K562 (cell line): ENCODE results near the gene HAND2. TPM values are rescaled to one million over a fixed set of nuclear protein-coding genes. Genes with fewer than 3 reads are reported as not detected.
A peak's percentile ranks its signal among the peaks of the same experiment; 100 is the strongest.

ENCODE experiments used
- CBFA2T3 ChIP-seq: fragments of 450-650 bp; IDR thresholded peaks from 2 replicates; pipeline ENCODE4 v1.6.1; 2017
- CC2D1A ChIP-seq: fragments of 450-650 bp; IDR thresholded peaks from 2 replicates; pipeline ENCODE4 v1.6.1; 2017; ENCODE audit warnings: mild to moderate bottlenecking
- FOXP1 ChIP-seq: sonication (generic); formaldehyde crosslinking; IDR thresholded peaks from 2 replicates; pipeline ENCODE4 v1.8.0; 2022; ENCODE audit warnings: mild to moderate bottlenecking, missing genetic modification reagents
- GABPA ChIP-seq: fragments of 200-800 bp; sonication (Bioruptor generic); conservative IDR thresholded peaks from 2 replicates; pipeline ENCODE4 v1.6.1; 2016; ENCODE audit warnings: low read depth, missing genetic modification characterization, missing compliant biosample characterization
- MTA1 ChIP-seq: fragments of 450-650 bp; IDR thresholded peaks from 2 replicates; pipeline ENCODE4 v1.6.1; 2017; ENCODE audit warnings: borderline replicate concordance
- PPARD ChIP-seq: fragments of 250-450 bp; sonication (Bioruptor Pico); IDR thresholded peaks from 2 replicates; pipeline ENCODE4 v1.8.0; 2022; ENCODE audit warnings: inconsistent platforms, mild to moderate bottlenecking, moderate library complexity
- SETDB1 ChIP-seq: IDR thresholded peaks from one replicate; pipeline ENCODE4 v1.6.1; 2012; ENCODE audit warnings: low read length, control low read depth, inconsistent platforms
- STAT5A ChIP-seq: IDR thresholded peaks from 2 replicates; pipeline ENCODE4 v1.6.1; 2012; ENCODE audit warnings: low read length, inconsistent platforms, borderline replicate concordance
- TAF9B ChIP-seq: fragments of 450-650 bp; IDR thresholded peaks from 2 replicates; pipeline ENCODE4 v1.6.1; 2018; ENCODE audit warnings: mild to moderate bottlenecking; ENCODE audit not compliant: partially characterized antibody
- polyA plus RNA-seq, 8 experiments: library from polyadenylated mRNA; depleted of rRNA in 4 of 8; stranded (reverse) in 5 of 8; unstranded in 3 of 8; fragments of >200 nt; fragmentation: Nextera tagmentation in 2 of 8; fragmentation: Illumina TruSeq in 1 of 8; extraction: Ambion mirVana in 2 of 8; extraction: Trizol in 1 of 8; gene quantifications; 2 replicates each; pipeline versions ENCODE4 v1.2.1 to v1.2.3, GENCODE V29; 2011 to 2014; ENCODE audit warnings: inconsistent platforms in 1 of 8, missing spikeins in 1 of 8
- total RNA-seq, 7 experiments: library from RNA; depleted of rRNA in 6 of 7; stranded (reverse); fragments of >200 nt in 6 of 7; fragmentation: Illumina TruSeq in 2 of 7; extraction: Trizol in 2 of 7; gene quantifications; 2 replicates each; pipeline versions ENCODE4 v1.2.1 to v1.2.3, GENCODE V29; 2011 to 2021; ENCODE audit warnings: low replicate concordance in 1 of 7
- TF ChIP-seq, protein P1 (sequence below): fragments of 450-650 bp; IDR thresholded peaks from 2 replicates; pipeline ENCODE4 v1.6.1; 2016; ENCODE audit warnings: mild to moderate bottlenecking, moderate library complexity
- TF ChIP-seq, protein P2 (sequence below): fragments of 250-450 bp; sonication (Bioruptor Pico); IDR thresholded peaks from 2 replicates; pipeline ENCODE4 v1.5.0; 2021; ENCODE audit warnings: mild to moderate bottlenecking, borderline replicate concordance
- TF ChIP-seq, protein P3 (sequence below): fragments of 450-650 bp; conservative IDR thresholded peaks from 2 replicates; pipeline ENCODE4 v1.6.1; 2016; ENCODE audit warnings: missing genetic modification characterization, low read depth, mild to moderate bottlenecking, missing compliant biosample characterization, moderate library complexity

HAND2 gene
- total and polyA plus RNA-seq, 9 of the 15 experiments (the other 6 are each of a cell fraction or from before 2014, with no cell fraction given) = 1.7 to 12.8 (median 4.9) TPM

DNA sequence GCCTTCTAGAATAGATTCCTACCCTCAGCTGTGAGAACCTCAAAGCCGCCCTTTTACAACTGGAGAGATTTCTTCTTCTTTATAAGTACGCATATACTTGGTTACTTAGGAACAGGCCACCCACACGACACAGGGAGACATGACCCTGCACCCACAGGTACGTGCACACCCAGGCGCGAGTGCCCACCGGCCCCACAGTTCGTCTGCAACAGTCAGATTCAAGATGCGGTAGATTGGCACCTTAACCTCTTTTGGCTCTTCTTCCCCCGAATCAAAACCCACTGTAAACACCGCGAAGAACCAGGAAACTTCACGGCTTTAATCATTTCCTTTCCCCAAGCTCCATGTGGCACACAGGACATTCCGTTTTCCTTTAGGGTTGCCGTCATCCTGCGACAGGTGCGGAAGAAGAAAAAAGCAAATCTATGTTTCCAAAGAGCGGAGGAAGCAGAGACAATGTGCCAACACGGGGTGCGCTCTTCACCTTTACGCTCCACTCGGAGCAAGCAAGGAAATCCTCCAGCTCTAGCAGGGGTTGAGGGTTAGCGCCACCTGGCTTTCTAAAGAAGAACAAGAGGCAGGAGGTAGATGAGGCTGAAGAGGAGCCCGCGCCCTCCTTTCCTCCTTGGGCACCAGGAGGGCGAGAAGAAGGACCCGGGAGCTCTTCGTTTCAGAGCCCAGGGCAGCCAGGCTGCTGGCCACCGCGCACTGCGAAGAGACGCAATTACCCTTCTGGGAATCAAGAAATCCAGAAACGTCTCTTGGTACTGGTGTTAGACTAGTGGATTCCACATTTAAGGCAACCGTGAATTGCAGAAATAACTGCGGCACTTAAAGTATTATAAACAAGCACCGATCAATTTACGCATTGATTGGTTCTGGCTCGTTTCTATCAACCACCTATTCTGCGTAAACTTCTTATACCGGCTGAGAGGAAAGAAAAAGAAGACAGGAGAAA lies 35.7 kb downstream of the HAND2 start (continued):
- TF ChIP-seq, protein P1, sequence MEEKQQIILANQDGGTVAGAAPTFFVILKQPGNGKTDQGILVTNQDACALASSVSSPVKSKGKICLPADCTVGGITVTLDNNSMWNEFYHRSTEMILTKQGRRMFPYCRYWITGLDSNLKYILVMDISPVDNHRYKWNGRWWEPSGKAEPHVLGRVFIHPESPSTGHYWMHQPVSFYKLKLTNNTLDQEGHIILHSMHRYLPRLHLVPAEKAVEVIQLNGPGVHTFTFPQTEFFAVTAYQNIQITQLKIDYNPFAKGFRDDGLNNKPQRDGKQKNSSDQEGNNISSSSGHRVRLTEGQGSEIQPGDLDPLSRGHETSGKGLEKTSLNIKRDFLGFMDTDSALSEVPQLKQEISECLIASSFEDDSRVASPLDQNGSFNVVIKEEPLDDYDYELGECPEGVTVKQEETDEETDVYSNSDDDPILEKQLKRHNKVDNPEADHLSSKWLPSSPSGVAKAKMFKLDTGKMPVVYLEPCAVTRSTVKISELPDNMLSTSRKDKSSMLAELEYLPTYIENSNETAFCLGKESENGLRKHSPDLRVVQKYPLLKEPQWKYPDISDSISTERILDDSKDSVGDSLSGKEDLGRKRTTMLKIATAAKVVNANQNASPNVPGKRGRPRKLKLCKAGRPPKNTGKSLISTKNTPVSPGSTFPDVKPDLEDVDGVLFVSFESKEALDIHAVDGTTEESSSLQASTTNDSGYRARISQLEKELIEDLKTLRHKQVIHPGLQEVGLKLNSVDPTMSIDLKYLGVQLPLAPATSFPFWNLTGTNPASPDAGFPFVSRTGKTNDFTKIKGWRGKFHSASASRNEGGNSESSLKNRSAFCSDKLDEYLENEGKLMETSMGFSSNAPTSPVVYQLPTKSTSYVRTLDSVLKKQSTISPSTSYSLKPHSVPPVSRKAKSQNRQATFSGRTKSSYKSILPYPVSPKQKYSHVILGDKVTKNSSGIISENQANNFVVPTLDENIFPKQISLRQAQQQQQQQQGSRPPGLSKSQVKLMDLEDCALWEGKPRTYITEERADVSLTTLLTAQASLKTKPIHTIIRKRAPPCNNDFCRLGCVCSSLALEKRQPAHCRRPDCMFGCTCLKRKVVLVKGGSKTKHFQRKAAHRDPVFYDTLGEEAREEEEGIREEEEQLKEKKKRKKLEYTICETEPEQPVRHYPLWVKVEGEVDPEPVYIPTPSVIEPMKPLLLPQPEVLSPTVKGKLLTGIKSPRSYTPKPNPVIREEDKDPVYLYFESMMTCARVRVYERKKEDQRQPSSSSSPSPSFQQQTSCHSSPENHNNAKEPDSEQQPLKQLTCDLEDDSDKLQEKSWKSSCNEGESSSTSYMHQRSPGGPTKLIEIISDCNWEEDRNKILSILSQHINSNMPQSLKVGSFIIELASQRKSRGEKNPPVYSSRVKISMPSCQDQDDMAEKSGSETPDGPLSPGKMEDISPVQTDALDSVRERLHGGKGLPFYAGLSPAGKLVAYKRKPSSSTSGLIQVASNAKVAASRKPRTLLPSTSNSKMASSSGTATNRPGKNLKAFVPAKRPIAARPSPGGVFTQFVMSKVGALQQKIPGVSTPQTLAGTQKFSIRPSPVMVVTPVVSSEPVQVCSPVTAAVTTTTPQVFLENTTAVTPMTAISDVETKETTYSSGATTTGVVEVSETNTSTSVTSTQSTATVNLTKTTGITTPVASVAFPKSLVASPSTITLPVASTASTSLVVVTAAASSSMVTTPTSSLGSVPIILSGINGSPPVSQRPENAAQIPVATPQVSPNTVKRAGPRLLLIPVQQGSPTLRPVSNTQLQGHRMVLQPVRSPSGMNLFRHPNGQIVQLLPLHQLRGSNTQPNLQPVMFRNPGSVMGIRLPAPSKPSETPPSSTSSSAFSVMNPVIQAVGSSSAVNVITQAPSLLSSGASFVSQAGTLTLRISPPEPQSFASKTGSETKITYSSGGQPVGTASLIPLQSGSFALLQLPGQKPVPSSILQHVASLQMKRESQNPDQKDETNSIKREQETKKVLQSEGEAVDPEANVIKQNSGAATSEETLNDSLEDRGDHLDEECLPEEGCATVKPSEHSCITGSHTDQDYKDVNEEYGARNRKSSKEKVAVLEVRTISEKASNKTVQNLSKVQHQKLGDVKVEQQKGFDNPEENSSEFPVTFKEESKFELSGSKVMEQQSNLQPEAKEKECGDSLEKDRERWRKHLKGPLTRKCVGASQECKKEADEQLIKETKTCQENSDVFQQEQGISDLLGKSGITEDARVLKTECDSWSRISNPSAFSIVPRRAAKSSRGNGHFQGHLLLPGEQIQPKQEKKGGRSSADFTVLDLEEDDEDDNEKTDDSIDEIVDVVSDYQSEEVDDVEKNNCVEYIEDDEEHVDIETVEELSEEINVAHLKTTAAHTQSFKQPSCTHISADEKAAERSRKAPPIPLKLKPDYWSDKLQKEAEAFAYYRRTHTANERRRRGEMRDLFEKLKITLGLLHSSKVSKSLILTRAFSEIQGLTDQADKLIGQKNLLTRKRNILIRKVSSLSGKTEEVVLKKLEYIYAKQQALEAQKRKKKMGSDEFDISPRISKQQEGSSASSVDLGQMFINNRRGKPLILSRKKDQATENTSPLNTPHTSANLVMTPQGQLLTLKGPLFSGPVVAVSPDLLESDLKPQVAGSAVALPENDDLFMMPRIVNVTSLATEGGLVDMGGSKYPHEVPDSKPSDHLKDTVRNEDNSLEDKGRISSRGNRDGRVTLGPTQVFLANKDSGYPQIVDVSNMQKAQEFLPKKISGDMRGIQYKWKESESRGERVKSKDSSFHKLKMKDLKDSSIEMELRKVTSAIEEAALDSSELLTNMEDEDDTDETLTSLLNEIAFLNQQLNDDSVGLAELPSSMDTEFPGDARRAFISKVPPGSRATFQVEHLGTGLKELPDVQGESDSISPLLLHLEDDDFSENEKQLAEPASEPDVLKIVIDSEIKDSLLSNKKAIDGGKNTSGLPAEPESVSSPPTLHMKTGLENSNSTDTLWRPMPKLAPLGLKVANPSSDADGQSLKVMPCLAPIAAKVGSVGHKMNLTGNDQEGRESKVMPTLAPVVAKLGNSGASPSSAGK = peak; percentile 44
- TF ChIP-seq STAT5A (no peak), PPARD (CRISPR knock-in tag) (no peak), GABPA (no peak), CBFA2T3 (no peak), TAF9B (no peak), CC2D1A (0 out of 2 replicates have a peak, but pooled peaks have one; percentile 37), MTA1 (no peak), FOXP1 (no peak), SETDB1 (no peak)
- TF ChIP-seq, protein P2, sequence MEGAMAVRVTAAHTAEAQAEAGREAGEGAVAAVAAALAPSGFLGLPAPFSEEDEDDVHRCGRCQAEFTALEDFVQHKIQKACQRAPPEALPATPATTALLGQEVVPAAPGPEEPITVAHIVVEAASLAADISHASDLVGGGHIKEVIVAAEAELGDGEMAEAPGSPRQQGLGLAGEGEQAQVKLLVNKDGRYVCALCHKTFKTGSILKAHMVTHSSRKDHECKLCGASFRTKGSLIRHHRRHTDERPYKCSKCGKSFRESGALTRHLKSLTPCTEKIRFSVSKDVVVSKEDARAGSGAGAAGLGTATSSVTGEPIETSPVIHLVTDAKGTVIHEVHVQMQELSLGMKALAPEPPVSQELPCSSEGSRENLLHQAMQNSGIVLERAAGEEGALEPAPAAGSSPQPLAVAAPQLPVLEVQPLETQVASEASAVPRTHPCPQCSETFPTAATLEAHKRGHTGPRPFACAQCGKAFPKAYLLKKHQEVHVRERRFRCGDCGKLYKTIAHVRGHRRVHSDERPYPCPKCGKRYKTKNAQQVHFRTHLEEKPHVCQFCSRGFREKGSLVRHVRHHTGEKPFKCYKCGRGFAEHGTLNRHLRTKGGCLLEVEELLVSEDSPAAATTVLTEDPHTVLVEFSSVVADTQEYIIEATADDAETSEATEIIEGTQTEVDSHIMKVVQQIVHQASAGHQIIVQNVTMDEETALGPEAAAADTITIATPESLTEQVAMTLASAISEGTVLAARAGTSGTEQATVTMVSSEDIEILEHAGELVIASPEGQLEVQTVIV (CRISPR knock-in tag) = no peak
- TF ChIP-seq, protein P3, sequence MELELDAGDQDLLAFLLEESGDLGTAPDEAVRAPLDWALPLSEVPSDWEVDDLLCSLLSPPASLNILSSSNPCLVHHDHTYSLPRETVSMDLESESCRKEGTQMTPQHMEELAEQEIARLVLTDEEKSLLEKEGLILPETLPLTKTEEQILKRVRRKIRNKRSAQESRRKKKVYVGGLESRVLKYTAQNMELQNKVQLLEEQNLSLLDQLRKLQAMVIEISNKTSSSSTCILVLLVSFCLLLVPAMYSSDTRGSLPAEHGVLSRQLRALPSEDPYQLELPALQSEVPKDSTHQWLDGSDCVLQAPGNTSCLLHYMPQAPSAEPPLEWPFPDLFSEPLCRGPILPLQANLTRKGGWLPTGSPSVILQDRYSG (tag) = no peak
